GM23338 (cell line): ENCODE results near the gene PPDPF. TPM values are rescaled to one million over a fixed set of nuclear protein-coding genes. Genes with fewer than 3 reads are reported as not detected.

Experiments
- ATAC-seq: fragments of 200-7000 bp; cut with Tn5 transposase; 3 replicates; pipeline ENCODE4 v1.9.1; 2020
- DNase-seq: peaks from one replicate; pipeline ENCODE4 v3.0.0-alpha.2; 2015; ENCODE audit warnings: low spot score
- H2AFZ ChIP-seq: fragments of 200-600 bp; sonication (generic); 2 replicates; pipeline ENCODE4 v1.8.0; 2016; ENCODE audit warnings: antibody characterized with exemption, mild to moderate bottlenecking, moderate library complexity
- H3F3A ChIP-seq: fragments of 200-600 bp; sonication (generic); replicated peaks from 2 replicates; pipeline ENCODE4 v1.8.0; 2017; ENCODE audit warnings: antibody characterized with exemption, mixed run types, low read depth
- H3K27ac ChIP-seq: fragments of 200-600 bp; sonication (generic); 2 replicates; pipeline ENCODE4 v1.6.1; 2016; ENCODE audit warnings: low read depth
- H3K27me3 ChIP-seq: fragments of 200-600 bp; sonication (generic); 2 replicates; pipeline ENCODE4 v1.8.0; 2016; ENCODE audit warnings: mild to moderate bottlenecking, mixed run types, moderate library complexity; ENCODE audit not compliant: insufficient read depth
- H3K36me3 ChIP-seq: fragments of 200-600 bp; sonication (generic); 2 replicates; pipeline ENCODE4 v1.8.0; 2016; ENCODE audit warnings: mild to moderate bottlenecking; ENCODE audit not compliant: insufficient read depth
- H3K4me1 ChIP-seq: fragments of 200-600 bp; sonication (generic); 2 replicates; pipeline ENCODE4 v1.8.0; 2016; ENCODE audit warnings: mild to moderate bottlenecking, moderate library complexity; ENCODE audit not compliant: insufficient read depth
- H3K4me2 ChIP-seq: fragments of 200-600 bp; sonication (generic); 2 replicates; pipeline ENCODE4 v1.7.1; 2017; ENCODE audit warnings: mixed run types
- H3K4me3 ChIP-seq: fragments of 200-600 bp; sonication (generic); 2 replicates; pipeline ENCODE4 v1.6.1; 2016; ENCODE audit warnings: mixed run types
- H3K79me2 ChIP-seq: fragments of 200-600 bp; sonication (generic); replicated peaks from 2 replicates; pipeline ENCODE4 v1.8.0; 2017; ENCODE audit warnings: mild to moderate bottlenecking; ENCODE audit not compliant: insufficient read depth
- H3K9me2 ChIP-seq: fragments of 200-600 bp; sonication (generic); 2 replicates; pipeline ENCODE4 v1.8.0; 2017; ENCODE audit not compliant: insufficient read depth
- H4K20me1 ChIP-seq: fragments of 200-600 bp; sonication (generic); replicated peaks from 2 replicates; pipeline ENCODE4 v1.8.0; 2017; ENCODE audit warnings: mild to moderate bottlenecking; ENCODE audit not compliant: insufficient read depth
- H3K27ac Mint-ChIP-seq: 2 replicates; pipeline ENCODE4 v1.8.0; 2020; ENCODE audit warnings: inconsistent platforms, mild to moderate bottlenecking, moderate library complexity, mixed read lengths
- H3K27me3 Mint-ChIP-seq: 3 replicates; pipeline ENCODE4 v1.8.0; 2022; ENCODE audit warnings: low read depth, mild to moderate bottlenecking, moderate library complexity, mixed read lengths, inconsistent platforms; ENCODE audit not compliant: insufficient read depth, poor library complexity
- H3K36me3 Mint-ChIP-seq: 3 replicates; pipeline ENCODE4 v1.8.0; 2021; ENCODE audit warnings: low read depth, mild to moderate bottlenecking, inconsistent platforms, moderate library complexity, mixed read lengths
- H3K4me1 Mint-ChIP-seq: 3 replicates; pipeline ENCODE4 v1.8.0; 2020; ENCODE audit warnings: mild to moderate bottlenecking, inconsistent platforms, mixed read lengths
- H3K4me3 Mint-ChIP-seq: 3 replicates; pipeline ENCODE4 v1.8.0; 2021; ENCODE audit warnings: moderate library complexity, mild to moderate bottlenecking, inconsistent platforms, mixed read lengths
- H3K9me3 Mint-ChIP-seq: 3 replicates; pipeline ENCODE4 v1.8.0; 2020; ENCODE audit warnings: moderate library complexity, mild to moderate bottlenecking, inconsistent platforms, mixed read lengths
- CREB1 ChIP-seq: fragments of 250-450 bp; sonication (Bioruptor Pico); IDR thresholded peaks from 2 replicates; pipeline ENCODE4 v1.5.0; 2020; ENCODE audit warnings: low read depth, mild to moderate bottlenecking, moderate library complexity
- EZH2 ChIP-seq: fragments of 200-600 bp; sonication (generic); IDR thresholded peaks from one replicate; pipeline ENCODE4 v1.8.0; 2017; ENCODE audit warnings: antibody characterized with exemption, mild to moderate bottlenecking, low read depth; ENCODE audit not compliant: unreplicated experiment
- EZH2phosphoT487 ChIP-seq: fragments of 200-600 bp; sonication (generic); IDR thresholded peaks from one replicate; pipeline ENCODE4 v1.8.1; 2018; ENCODE audit warnings: antibody characterized with exemption; ENCODE audit not compliant: unreplicated experiment
- JUNB ChIP-seq: IDR thresholded peaks from one replicate; pipeline ENCODE4 v1.6.1; 2016; ENCODE audit warnings: antibody characterized with exemption; ENCODE audit not compliant: unreplicated experiment
- NANOG ChIP-seq: IDR thresholded peaks from 2 replicates; pipeline ENCODE4 v1.6.1; 2016; ENCODE audit warnings: antibody characterized with exemption, borderline replicate concordance
- POLR2AphosphoS5 ChIP-seq: IDR thresholded peaks from 2 replicates; pipeline ENCODE4 v1.6.1; 2016; ENCODE audit warnings: antibody characterized with exemption, low read depth
- STAT1 ChIP-seq: IDR thresholded peaks from one replicate; pipeline ENCODE4 v1.6.1; 2016; ENCODE audit warnings: antibody characterized with exemption; ENCODE audit not compliant: unreplicated experiment
- ZNF114 ChIP-seq: fragments of 250-450 bp; sonication (Bioruptor Pico); IDR thresholded peaks from 2 replicates; pipeline ENCODE4 v1.5.0; 2020; ENCODE audit warnings: mild to moderate bottlenecking, moderate library complexity
- ZNF331 ChIP-seq: fragments of 250-450 bp; sonication (Bioruptor Pico); IDR thresholded peaks from 2 replicates; pipeline ENCODE4 v1.5.0; 2020; ENCODE audit warnings: low read depth, mild to moderate bottlenecking, moderate library complexity
- ZNF462 ChIP-seq: fragments of 250-450 bp; sonication (Bioruptor Pico); IDR thresholded peaks from 2 replicates; pipeline ENCODE4 v1.5.0; 2020; ENCODE audit warnings: mild to moderate bottlenecking, moderate library complexity
- polyA plus RNA-seq: library from polyadenylated mRNA; unstranded; fragments of >200 nt; fragmentation: Nextera tagmentation; extraction: Ambion mirVana; gene quantifications from 2 replicates; pipeline ENCODE4 v1.2.1, GENCODE V29; 2016
- total RNA-seq: library from RNA; depleted of rRNA; stranded (reverse); fragments of >200 nt; shearing (Covaris generic); gene quantifications from 2 replicates; pipeline ENCODE4 v1.2.3, GENCODE V29; 2014
- TF ChIP-seq, protein P1 (sequence below): IDR thresholded peaks from one replicate; pipeline ENCODE4 v1.6.1; 2018; ENCODE audit warnings: antibody characterized with exemption; ENCODE audit not compliant: unreplicated experiment
- TF ChIP-seq, protein P2 (sequence below), 2 experiments: fragments of 200-600 bp in 1 of 2; sonication (generic) in 1 of 2; conservative IDR thresholded peaks; 2 replicates each; pipeline versions ENCODE4 v1.5.1 to v1.6.1; 2016 to 2017; ENCODE audit warnings: antibody characterized with exemption in 2 of 2, low read depth in 2 of 2, mild to moderate bottlenecking in 2 of 2, moderate library complexity in 1 of 2
- TF ChIP-seq, protein P3 (sequence below): IDR thresholded peaks from 2 replicates; pipeline ENCODE4 v1.6.1; 2016; ENCODE audit warnings: antibody characterized with exemption

The PPDPF gene
- total and polyA plus RNA-seq, 2 experiments from 2014 or later, result 83.9 to 141 TPM

DNA sequence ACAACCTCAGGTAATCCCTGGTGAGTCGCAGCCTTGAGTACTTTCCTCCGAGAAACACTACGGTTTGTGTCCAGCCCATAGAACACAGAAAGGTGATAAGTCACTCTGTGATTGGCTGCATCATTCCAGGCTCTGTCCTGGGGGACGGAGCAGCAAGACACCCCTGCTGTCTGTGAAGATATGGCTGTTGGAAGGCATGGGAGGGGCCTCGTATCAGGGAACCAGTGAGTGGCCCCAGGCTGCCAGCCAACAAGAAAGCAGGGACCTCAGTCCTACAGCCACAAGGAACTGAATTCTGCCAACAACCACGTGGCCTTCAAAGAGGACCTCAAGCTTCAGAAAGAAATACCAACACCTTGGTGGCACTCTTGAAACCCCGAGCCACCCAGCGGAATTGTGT, 15.3 kb upstream of the PPDPF start:
- peaks cover 5% of the 10 kb centered on the region; the same call in 2 of the 3 replicates for H3K4me1 Mint-ChIP-seq
- no peak overlapping the region for H3K4me3 ChIP-seq
- peaks cover 6% of the 10 kb centered on the region for H3K4me1 ChIP-seq
- H3K27ac ChIP-seq, result no peak overlapping the region
- H2AFZ ChIP-seq, result no peak overlapping the region
- peaks cover 35% of the 10 kb centered on the region for H3K9me3 Mint-ChIP-seq
- no peaks in the 10 kb centered on the region for H4K20me1 ChIP-seq
- H3K27me3 ChIP-seq, result 0 out of 2 replicates have a peak, but pooled peaks cover under 1% of the 10 kb centered on the region
- H3K4me3 Mint-ChIP-seq, result no peak overlapping the region
- 0 out of 2 replicates have a peak, but pooled peaks cover 3% of the 10 kb centered on the region for H3F3A ChIP-seq
- H3K36me3 ChIP-seq, result no peaks in the 10 kb centered on the region
- no peak overlapping the region for H3K4me2 ChIP-seq
- H3K79me2 ChIP-seq, result no peaks in the 10 kb centered on the region
- DNase-seq (no peak), ATAC-seq (no peak)
- H3K27ac Mint-ChIP-seq, result no peak overlapping the region
- H3K36me3 Mint-ChIP-seq, result peaks cover 12% of the 10 kb centered on the region
- H3K9me2 ChIP-seq, result no peaks in the 10 kb centered on the region
- TF ChIP-seq POLR2AphosphoS5 (no peak), EZH2phosphoT487 (no peak), NANOG (no peak), CREB1 (no peak), ZNF331 (CRISPR knock-in tag) (no peak), ZNF462 (CRISPR knock-in tag) (no peak), STAT1 (no peak), ZNF114 (no peak), JUNB (no peak), EZH2 (no peak)
- TF ChIP-seq, protein P1, sequence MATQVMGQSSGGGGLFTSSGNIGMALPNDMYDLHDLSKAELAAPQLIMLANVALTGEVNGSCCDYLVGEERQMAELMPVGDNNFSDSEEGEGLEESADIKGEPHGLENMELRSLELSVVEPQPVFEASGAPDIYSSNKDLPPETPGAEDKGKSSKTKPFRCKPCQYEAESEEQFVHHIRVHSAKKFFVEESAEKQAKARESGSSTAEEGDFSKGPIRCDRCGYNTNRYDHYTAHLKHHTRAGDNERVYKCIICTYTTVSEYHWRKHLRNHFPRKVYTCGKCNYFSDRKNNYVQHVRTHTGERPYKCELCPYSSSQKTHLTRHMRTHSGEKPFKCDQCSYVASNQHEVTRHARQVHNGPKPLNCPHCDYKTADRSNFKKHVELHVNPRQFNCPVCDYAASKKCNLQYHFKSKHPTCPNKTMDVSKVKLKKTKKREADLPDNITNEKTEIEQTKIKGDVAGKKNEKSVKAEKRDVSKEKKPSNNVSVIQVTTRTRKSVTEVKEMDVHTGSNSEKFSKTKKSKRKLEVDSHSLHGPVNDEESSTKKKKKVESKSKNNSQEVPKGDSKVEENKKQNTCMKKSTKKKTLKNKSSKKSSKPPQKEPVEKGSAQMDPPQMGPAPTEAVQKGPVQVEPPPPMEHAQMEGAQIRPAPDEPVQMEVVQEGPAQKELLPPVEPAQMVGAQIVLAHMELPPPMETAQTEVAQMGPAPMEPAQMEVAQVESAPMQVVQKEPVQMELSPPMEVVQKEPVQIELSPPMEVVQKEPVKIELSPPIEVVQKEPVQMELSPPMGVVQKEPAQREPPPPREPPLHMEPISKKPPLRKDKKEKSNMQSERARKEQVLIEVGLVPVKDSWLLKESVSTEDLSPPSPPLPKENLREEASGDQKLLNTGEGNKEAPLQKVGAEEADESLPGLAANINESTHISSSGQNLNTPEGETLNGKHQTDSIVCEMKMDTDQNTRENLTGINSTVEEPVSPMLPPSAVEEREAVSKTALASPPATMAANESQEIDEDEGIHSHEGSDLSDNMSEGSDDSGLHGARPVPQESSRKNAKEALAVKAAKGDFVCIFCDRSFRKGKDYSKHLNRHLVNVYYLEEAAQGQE, result no peak
- TF ChIP-seq, protein P2, sequence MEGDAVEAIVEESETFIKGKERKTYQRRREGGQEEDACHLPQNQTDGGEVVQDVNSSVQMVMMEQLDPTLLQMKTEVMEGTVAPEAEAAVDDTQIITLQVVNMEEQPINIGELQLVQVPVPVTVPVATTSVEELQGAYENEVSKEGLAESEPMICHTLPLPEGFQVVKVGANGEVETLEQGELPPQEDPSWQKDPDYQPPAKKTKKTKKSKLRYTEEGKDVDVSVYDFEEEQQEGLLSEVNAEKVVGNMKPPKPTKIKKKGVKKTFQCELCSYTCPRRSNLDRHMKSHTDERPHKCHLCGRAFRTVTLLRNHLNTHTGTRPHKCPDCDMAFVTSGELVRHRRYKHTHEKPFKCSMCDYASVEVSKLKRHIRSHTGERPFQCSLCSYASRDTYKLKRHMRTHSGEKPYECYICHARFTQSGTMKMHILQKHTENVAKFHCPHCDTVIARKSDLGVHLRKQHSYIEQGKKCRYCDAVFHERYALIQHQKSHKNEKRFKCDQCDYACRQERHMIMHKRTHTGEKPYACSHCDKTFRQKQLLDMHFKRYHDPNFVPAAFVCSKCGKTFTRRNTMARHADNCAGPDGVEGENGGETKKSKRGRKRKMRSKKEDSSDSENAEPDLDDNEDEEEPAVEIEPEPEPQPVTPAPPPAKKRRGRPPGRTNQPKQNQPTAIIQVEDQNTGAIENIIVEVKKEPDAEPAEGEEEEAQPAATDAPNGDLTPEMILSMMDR (conservative IDR thresholded peaks at IDR 0.05; ENCODE audit: low read depth in 2 of 2), result no peak
- TF ChIP-seq, protein P3, sequence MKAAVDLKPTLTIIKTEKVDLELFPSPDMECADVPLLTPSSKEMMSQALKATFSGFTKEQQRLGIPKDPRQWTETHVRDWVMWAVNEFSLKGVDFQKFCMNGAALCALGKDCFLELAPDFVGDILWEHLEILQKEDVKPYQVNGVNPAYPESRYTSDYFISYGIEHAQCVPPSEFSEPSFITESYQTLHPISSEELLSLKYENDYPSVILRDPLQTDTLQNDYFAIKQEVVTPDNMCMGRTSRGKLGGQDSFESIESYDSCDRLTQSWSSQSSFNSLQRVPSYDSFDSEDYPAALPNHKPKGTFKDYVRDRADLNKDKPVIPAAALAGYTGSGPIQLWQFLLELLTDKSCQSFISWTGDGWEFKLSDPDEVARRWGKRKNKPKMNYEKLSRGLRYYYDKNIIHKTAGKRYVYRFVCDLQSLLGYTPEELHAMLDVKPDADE, result no peak
- H3K27me3 Mint-ChIP-seq, result peaks cover 8% of the 10 kb centered on the region
